Measurements from ENCODE around the gene CDKAL1.
"Not testable (repeated sequence)": the region's sequence is repeated elsewhere in the genome, so short reads cannot be mapped to it uniquely, and the experiment has no call there.

CDKAL1 gene

DNA sequence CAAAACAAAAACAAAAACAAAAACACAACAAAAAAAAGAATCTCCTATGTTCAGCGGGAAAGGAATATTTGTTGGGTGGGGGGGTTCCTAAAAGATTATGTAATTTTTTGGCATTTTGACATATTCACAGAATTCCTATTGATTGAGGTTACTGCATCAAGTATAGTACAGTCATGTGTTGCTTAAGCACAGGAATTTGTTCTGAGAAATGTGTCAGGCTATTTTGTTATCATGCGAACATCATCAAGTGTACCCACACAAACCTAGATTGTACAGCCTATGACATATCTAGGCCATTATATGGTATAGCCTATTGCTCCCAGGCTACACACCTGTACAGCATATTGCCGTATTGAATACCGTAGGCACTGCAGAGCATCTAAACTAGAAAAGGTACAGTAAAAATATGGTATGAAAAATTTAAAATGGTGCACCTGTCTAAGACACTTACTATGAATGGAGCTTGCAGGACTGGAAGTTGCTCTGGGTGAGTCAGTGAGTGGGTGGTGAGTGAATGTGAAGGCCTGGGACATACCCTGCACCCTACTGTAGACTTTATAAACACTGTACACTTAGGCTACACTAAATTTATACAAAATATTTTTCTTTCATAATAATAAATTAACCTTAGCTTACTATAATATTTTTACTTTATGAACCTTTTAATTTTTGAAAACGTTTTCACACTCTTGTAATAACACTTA, 110.6 kb downstream of the CDKAL1 start:
- DNase-seq = no peak

DNA sequence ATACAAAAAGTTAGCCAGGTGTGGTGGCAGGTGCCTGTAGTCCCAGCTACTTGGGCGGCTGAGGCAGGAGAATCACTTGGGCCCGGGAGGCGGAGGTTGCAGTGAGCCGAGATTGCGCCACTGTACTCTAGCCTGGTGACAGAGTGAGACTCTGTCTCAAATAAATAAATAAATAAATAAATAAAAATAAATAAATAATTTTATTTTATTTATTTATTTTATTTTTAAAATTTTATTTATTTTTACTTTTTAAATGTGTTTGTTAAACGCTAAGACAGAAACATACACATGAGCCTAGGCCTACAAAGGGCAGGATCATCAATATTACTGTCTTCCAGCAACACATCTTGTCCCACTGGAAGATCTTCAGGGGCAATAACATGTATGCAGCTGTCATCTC, 111.3 kb downstream of the CDKAL1 start:
- not testable (repeated sequence) for DNase-seq

DNA sequence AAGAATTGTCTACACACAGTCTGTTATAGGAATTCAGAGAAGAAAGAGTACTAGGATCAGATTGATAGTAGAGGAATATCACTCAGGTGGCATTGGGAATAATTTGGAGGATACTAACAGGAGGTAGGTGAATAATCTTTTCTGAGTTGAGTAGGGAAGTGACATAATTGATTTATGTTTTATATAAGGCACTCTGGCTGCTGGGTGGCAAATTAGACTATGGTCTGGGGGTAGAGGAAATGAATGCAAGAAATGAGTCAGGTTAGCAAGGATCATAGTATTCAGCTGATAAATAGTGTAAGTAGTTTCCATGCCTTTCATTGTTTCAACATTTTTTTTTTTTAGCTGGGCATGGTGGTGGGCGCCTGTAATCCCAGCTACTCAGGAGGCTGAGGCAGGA, 113.3 kb downstream of the CDKAL1 start:
- DNase-seq = no peak

DNA sequence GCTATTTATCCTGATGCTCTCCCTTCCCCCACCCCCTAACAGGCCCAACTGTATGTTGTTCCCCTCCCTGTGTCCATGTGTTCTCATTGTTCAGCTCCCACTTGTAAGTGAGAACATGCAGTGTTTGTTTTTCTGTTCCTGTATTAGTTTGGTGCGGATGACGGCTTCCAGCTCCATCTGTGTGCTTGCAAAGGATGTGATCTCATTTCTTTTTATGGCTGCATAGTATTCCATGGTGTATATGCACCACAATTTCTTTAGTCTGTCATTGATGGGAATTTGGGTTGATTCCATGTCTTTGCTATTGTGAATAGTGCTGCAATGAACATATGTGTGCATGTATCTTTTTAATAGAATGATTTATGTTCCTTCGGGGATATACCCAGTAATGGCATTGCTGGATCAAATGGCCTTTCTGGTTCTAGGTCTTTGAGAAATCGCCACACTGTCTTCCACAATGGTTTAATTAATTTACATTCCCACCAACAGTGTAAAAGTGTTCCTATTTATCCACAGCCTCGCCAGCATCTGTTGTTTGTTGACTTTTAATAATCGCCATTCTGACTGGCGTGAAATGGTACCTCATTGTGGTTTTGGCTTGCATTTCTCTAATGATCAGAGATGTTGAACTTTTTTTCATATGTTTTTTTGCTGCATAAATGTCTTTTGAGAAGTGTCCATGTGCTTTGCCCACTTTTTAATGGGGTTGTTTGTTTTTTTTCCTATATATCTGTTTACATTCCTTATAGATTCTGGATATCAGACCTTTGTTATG, 115.6 kb downstream of the CDKAL1 start:
- not testable (repeated sequence) for DNase-seq

DNA sequence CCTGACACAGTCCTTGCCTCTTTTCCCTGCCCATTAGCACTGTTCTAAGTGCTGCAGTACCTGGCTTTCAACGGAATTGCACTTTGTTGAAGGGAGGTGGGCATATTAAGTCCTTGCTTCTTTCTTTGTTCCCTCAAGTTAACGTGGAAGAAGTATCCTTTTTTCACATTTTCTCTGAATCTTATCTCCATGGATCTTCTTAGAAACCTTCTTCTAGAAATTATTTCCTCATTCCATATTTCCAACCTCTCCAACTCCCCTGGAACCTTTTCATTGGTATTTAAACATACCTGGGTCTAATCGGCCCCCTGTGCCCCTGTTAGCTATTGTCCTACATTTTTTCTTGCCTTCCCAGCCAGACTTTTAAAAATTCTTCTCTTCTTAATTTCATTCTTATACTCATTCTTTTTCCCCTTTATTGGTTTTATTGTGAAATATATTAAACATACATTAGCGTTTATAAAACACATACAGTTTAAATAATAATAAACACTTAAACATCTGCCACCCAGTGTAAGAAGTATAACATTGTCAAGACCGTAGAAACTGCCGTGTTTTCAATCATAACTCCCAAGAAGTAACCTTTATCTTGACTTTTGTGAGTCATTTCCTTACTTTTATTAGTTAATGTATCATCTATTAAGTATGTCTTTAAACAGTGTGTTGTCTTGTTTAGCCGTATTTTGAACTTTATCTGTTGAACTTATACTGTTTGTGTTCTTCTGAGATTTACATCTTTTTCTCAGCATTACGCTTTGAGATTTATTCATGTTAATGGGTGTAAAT, 118.2 kb downstream of the CDKAL1 start:
- no peak for DNase-seq

DNA sequence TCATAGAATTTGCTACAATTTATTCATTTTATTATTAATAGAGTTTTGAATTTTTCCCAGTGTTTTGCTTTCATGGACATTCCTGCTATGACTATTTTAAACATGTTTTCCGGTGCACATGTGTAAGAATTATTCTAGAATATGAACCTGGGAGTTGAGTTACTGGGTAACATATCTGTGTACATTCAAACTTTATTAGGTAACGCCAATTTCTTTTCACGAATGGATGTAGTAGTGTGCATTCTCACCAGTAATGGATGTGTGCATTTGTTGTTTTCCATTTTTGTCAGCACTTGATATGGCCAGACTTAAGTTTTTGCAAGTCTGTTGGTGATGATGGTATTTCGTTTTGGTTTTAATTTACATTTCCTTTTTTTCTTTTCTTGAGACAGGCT, 118.8 kb downstream of the CDKAL1 start:
- no peak for DNase-seq

DNA sequence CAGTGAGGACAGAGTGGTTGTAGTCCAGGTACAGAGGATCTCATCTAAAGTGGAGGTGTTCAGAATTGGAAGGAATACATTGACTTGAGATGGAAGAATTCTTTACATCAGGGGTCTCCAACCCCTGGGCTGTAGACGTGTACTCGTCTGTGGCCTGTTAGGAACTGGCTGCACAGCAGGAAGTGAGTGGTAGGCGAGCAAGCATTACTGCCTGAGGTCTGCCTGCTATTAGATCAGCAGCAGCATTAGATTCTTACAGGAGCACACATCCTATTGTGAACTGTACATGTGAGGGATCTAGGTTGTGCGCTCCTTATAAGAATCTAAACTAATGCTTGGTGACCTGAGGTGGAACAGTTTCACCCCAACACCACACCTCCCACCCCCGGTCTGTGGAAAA, 121.1 kb downstream of the CDKAL1 start:
- no peak for DNase-seq

DNA sequence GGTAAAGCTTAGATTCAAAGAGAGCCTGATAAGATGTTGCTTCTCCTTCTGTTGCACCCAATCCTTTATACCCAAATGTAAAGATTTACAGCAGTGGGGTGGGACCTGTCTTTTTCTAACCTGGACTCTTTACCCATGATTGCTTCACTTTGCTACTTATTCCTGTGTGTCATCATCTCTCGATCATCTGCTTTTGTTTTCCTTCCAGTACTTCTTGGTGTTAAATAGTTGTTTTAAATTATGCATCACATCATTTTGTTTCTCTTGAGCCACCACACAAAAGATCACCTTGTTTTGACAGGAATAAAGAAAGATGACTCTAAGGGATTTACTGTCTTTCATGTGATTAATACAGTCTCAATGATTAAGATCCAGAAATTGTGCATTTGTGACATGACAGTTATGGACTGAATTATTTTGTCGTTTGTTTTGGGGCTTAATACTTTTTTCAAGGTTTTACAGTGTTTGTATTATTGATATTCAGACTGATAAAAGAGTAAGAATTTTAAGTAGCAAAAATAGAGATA, 123.1 kb downstream of the CDKAL1 start:
- no peak for DNase-seq

DNA sequence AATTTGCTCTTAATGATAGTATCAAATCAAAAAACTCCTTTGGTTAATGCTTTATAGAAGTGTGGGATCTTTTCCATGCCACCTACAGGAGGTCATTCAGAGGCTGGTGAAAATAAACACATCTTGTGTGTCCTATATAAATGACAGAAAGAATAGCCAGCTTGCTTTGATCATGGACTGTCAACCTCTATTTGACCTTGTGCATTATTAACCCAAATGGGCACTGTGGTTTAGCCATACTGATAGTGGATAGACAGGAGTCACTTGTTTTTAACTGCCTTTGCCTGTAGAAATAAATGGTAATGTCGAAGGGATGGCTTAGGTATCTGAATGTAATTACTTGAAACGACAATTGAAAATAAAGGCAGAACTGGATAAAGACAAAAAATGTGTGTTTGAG, 123.8 kb downstream of the CDKAL1 start:
- DNase-seq = no peak

DNA sequence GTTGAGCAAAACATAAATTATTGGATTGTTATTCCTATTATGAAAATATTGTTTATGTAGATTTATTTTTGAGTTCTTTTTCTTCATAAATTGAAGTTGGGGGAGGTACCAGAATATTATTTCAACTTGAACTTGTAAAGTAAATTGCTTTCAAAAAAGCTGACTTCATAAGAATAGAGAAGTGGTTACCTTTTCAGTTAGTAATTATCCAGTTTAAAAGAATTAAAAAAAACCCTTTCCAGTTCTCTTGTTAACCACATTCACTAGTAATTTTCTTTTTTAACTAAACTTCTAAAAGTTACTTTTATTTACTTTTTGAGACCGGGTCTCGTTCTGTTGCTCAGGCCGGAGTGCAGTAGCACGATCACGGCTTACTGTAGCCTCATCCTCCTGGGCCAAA, 124.3 kb downstream of the CDKAL1 start:
- no peak for DNase-seq

DNA sequence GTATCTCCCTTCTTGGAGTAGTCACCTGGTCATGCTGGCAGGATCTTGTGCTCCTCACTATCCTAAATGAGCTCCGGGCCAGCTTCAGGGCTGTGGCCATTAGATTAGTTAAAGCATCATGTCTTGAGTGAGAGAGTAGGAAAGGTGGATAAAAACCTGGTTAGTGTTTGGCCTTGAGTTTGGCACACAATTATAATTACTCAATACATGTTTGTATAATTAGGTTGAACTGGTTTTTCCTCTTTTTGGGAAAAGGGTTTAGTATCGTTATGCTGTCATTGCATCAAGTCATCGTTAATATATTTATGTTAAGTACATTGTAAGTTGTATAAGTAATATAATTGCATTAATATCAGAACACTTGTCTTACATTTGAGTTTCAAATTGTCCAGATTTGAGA, 126.3 kb downstream of the CDKAL1 start:
- no peak for DNase-seq

DNA sequence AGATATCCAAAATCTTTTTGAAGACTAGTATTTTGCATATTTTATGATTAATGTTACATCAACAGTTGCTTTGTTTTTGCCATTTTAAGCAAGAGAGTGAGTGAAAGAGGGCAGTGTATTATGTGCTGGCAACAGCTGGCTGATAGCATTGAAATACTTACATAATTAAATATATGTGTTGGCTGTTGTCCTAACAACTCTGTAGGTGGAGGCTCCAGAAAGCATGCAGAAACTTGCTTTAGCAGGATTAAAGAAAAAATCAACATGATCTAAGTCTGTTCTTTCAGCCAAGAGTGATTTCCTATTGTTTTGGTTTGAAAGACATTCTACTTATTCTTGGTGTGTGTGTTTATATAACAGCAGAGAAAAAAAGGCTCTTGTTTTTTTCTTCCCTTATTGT, 127.5 kb downstream of the CDKAL1 start:
- peak; percentile 32 for DNase-seq

DNA sequence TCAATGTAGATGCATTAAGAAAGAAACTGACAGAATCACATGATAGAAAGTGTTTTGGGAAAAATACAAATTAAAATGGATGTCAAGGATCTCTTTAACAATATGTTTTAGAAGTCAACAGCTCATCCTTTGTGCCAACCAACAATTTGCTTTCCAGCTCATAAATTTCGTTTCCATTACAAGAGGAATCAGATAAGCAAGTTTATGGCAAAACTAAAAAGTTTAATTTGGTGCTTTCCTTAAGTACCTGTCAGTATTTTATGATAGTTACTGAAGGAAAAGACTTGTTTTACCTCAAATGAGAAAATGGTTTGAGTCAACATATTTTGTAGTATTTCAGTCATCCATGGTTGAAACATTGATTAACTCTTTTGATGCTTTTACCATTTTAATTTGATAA, 130.0 kb downstream of the CDKAL1 start:
- no peak for DNase-seq

DNA sequence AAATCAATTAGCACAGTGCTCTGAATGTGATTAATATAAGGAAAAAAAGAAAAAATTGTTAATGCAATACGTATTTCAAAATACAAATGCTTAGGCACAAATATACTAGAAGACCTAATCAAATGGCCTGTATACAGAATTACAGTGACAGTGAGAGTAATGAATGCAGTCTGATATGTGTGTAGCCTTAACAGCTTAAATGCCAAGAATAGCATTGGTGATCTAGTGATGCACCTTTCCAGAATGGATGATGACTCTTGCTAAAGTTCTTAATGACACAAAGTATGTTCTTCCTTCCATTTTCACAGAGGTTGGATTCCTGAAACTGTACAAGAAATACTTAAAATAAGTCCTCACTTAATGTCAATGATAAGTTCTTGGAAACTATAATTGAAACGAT, 131.0 kb downstream of the CDKAL1 start:
- no peak for DNase-seq

DNA sequence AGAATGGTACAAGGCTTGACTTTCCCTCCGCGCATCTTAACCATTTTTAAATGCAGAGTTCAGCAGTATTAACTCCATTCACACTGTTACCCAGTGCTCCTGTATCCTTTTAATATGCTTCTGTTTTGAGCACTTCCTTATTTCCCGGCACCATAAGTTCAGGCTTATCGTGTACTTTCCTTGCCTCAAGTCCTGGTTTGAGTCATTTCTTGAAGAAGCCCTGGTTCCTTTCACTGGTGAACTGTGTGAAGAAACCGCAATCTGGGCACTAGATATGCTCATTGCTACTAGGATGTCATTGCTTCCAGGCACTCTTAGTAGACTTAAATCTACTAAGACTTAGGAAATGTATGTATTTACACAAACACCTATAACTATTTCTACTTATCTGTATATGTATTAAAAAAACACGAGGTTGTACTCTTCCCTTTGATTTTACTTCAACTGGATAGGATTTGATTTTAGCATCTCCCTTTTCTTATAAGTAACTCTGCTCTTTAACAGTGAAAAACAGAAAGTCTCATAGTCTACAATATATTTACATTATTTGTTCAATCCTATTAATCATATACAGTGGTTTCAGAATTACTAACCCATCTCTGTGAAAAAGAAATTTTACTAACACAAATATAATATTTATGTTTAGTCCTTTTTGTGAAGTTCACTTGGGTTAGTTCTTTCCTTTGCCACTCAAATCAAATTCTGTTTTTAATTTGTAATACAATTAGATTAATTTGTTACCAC, 135.5 kb downstream of the CDKAL1 start:
- no peak for DNase-seq

DNA sequence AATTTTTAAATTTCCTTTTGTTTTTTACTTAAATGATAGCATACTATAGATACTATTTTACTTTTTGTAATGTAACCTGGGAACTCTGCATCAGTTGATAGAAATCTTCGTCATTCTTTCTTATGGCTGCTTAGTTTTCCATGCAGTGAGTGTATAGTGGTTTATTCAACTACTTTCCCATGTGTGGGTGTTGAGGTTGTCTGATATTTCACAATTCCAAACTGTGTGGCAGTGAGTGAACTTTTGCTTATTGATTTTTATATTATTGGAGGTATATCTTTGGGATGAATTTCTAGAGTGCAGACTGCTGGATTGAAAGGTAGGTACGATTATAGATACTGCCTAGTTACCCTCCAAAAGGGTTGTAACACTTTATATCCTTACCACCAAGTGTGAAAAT, 136.5 kb downstream of the CDKAL1 start:
- no peak for DNase-seq

DNA sequence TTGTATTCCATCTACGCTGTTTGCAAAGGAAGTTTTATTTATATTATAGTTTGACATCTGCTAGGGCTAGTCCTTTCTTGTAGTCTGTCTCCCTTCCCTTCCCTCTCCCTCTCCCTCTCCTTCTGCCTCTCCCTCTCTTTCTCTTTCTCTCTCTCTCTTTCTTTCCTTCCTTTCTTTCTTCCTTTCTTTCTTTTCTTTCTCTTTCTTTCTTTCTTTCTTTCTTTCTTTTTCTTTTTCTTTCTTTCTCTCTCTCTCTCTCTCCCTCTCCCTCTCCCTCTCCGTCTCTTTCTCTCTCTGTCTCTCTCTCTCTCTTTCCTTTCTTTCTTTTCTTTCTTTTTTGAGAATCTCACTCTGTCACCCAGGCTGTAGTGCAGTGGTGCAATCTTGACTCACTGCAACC, 137.8 kb downstream of the CDKAL1 start:
- no peak for DNase-seq

DNA sequence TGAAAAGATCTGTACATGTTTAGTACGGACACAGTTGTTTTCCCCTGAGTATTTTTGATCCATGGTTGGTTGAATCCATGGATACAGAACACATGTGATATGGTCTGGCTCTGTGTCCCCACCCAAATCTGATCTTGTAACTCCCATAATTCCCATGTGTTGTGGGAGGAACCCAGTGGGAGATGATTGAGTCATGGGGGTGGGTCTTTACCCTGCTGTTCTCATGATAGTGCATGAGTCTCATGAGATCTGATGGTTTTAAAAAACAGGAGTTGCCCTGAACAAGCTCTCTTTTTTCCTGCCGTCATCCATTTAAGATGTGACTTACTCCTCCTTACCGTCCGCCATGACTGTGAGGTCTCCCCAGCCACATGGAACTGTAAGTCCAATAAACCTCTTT, 139.2 kb downstream of the CDKAL1 start:
- no peak for DNase-seq

DNA sequence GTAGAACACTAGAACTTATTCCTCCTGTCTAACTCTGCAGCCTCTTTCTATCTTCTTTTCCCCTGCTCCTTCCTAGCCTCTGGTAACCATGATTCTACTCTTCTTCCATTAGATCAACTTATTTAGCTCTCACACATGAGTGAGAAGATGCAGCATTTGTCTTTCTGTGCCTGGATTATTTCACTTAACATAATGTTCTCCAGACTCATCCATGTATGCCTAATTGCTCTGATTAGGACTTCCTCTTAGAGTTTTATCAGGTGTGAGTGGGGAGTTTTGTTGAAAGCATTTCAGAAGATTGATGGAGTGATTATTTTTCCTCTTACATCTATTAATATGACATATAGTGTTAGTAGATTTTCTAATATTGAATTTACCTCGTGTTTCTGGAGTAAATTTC, 140.4 kb downstream of the CDKAL1 start:
- no peak for DNase-seq

DNA sequence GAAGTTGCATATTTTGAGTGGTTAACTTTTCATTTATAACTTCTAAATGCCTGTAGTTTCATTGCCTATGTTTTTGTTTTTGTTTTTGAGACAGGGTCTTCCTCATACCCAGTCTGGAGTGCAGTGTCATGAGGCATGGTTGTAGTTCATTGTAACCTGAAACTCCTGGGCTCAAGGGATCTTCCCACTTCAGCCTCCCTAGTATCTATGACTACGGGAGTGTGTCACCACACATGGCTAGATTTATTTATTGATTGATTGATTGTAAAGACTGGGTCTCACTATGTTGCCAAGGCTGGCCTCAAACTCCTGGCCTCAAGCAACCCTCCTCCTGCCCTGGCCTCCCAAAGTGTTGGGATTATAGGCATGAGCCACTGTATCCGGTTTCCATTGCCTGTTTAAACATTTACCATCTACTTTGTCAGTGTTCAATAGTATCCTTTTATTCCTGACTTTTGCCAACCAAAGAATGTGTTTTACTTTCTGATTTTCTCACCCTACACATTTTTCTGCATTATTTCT, 144.6 kb downstream of the CDKAL1 start:
- no peak for DNase-seq

DNA sequence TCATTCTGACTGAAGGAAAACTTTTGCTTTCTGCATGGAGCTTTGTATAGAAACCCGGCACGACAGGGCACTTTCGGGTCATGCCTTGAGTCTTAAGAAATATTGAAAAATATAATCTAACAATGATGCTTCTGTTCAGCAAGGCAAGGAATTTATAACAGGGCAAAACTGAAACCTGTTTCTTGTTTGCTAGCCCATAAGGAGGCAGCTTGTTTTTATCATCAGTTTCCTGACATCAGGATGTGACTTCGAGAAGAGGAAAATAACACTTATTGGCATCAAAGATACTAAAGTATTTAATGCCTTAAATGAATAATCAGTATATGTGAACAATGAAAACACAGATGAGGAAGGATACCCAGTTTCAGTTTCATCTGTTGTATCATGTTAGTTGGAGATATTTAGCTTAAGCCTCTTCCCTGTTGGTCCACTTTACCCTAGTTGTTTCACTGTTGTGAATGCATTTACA, 146.5 kb downstream of the CDKAL1 start:
- no peak for DNase-seq

DNA sequence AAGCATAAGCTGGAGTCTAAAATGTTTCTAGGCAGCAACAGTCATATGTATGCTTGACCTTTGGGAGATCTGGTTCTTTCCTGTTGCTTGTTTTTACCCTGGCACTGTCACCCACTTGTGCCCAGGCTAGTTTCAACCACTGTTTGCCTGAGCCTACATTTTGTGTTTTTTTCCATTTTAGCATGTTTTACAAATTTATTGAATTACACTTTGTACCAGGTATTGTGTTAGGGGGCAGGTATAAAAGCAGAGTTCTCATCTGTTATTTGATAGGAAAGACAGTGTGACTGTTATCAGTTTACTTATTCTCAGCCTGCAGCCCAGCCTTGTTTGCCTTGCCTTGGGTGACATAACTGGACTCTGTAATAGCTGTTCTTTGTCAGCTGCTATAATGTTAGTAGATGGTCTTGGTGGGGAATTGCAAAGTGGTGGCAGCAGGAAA, 147.0 kb downstream of the CDKAL1 start:
- DNase-seq = no peak
